HEK293T (cell line): ENCODE measurements around the gene SSX2IP.

Source experiments
- BHLHE40 ChIP-seq: fragments of 450-650 bp; IDR thresholded peaks from 2 replicates; pipeline ENCODE4 v1.6.1; 2016; ENCODE audit warnings: mild to moderate bottlenecking, moderate library complexity, borderline replicate concordance
- CTBP1 ChIP-seq: fragments of 450-650 bp; IDR thresholded peaks from 2 replicates; pipeline ENCODE4 v1.6.1; 2016; ENCODE audit warnings: borderline replicate concordance
- ELF4 ChIP-seq: fragments of 450-650 bp; IDR thresholded peaks from 2 replicates; pipeline ENCODE4 v1.6.1; 2017; ENCODE audit warnings: antibody characterized with exemption
- FOXK2 ChIP-seq: fragments of 450-650 bp; IDR thresholded peaks from 2 replicates; pipeline ENCODE4 v1.6.1; 2016; ENCODE audit warnings: mild to moderate bottlenecking
- FOXM1 ChIP-seq: fragments of 450-650 bp; IDR thresholded peaks from 2 replicates; pipeline ENCODE4 v1.6.1; 2017; ENCODE audit warnings: mild to moderate bottlenecking, borderline replicate concordance
- HDGF ChIP-seq: fragments of 450-650 bp; IDR thresholded peaks from 2 replicates; pipeline ENCODE4 v1.6.1; 2017; ENCODE audit warnings: antibody characterized with exemption, borderline replicate concordance
- L3MBTL2 ChIP-seq: fragments of 450-650 bp; conservative IDR thresholded peaks from 2 replicates; pipeline ENCODE4 v1.6.1; 2016; ENCODE audit warnings: mild to moderate bottlenecking
- LEF1 ChIP-seq: fragments of 450-650 bp; IDR thresholded peaks from 2 replicates; pipeline ENCODE4 v1.6.1; 2017; ENCODE audit warnings: mild to moderate bottlenecking, borderline replicate concordance
- NFRKB ChIP-seq: fragments of 450-650 bp; IDR thresholded peaks from 2 replicates; pipeline ENCODE4 v1.6.1; 2016; ENCODE audit warnings: mild to moderate bottlenecking, moderate library complexity
- SP1 ChIP-seq: fragments of 450-650 bp; IDR thresholded peaks from 2 replicates; pipeline ENCODE4 v1.6.1; 2017
- TARDBP ChIP-seq: fragments of 450-650 bp; IDR thresholded peaks from 2 replicates; pipeline ENCODE4 v1.6.1; 2016
- TF ChIP-seq, protein P1 (sequence below): fragments of 450-650 bp; IDR thresholded peaks from 2 replicates; pipeline ENCODE4 v1.6.1; 2016

DNA sequence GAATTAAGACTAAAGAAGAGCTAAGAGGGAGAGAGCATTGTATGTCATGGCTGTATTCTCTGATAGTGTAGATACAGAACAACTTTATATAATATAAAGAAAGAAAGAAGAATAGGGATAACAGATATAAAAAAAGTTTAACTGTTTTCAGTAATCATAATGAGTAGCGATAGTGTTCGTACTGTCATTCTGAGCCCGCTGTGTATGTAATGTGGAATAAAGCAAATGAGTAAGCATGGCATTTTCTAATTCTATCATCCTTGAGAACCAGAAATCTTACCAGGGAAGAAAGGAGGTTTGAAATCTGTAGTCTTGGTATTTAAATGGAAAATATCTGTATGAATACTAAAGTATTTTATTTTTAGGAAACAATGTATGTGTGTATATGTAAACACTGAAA lies 46.7 kb upstream of the SSX2IP start:
- TF ChIP-seq FOXK2 (no peak), FOXM1 (no peak), SP1 (no peak), BHLHE40 (no peak), LEF1 (no peak), L3MBTL2 (no peak), NFRKB (no peak), TARDBP (no peak), ELF4 (no peak), CTBP1 (no peak), HDGF (no peak)
- TF ChIP-seq, protein P1, sequence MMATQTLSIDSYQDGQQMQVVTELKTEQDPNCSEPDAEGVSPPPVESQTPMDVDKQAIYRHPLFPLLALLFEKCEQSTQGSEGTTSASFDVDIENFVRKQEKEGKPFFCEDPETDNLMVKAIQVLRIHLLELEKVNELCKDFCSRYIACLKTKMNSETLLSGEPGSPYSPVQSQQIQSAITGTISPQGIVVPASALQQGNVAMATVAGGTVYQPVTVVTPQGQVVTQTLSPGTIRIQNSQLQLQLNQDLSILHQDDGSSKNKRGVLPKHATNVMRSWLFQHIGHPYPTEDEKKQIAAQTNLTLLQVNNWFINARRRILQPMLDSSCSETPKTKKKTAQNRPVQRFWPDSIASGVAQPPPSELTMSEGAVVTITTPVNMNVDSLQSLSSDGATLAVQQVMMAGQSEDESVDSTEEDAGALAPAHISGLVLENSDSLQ, result no peak
